ENCODE measurements around the gene ITPR1.

Gene ITPR1

GRCh38 chr3:4674216-4674615, 181.1 kb downstream of the ITPR1 start:
- FAIRE-seq (no peak), DNase-seq (ENCODE audit: insufficient read length, low spot score) (no peak)
- no peak for TF ChIP-seq CTCF (IDR thresholded peaks at IDR 0.05; ENCODE audit: insufficient read depth, missing control alignments)

- TF ChIP-seq CTCF (IDR thresholded peaks at IDR 0.05; ENCODE audit: insufficient read depth, missing control alignments) = no peak
- DNase-seq (ENCODE audit: insufficient read length, low spot score) = no peak
- no peak for FAIRE-seq
These were observed 182.6 kb downstream of the ITPR1 start for GRCh38 chr3:4675704-4676103.

GRCh38 chr3:4678320-4678719, 185.2 kb downstream of the ITPR1 start:
- DNase-seq (ENCODE audit: insufficient read length, low spot score) (no peak), FAIRE-seq (no peak)
- TF ChIP-seq CTCF (IDR thresholded peaks at IDR 0.05; ENCODE audit: insufficient read depth, missing control alignments) = no peak

- DNase-seq (ENCODE audit: insufficient read length, low spot score) (no peak), FAIRE-seq (no peak)
- no peak for TF ChIP-seq CTCF (IDR thresholded peaks at IDR 0.05; ENCODE audit: insufficient read depth, missing control alignments)
These were observed 187.1 kb downstream of the ITPR1 start for GRCh38 chr3:4680227-4680691.

- TF ChIP-seq CTCF (IDR thresholded peaks at IDR 0.05; ENCODE audit: insufficient read depth, missing control alignments) = no peak
- DNase-seq (ENCODE audit: insufficient read length, low spot score) (no peak), FAIRE-seq (no peak)
These were observed 187.7 kb downstream of the ITPR1 start for GRCh38 chr3:4680871-4681300.

GRCh38 chr3:4681301-4681700, 188.2 kb downstream of the ITPR1 start:
- no peak for TF ChIP-seq CTCF (IDR thresholded peaks at IDR 0.05; ENCODE audit: insufficient read depth, missing control alignments)
- no peak for FAIRE-seq
- no peak for DNase-seq (ENCODE audit: insufficient read length, low spot score)

- no peak for TF ChIP-seq CTCF (IDR thresholded peaks at IDR 0.05; ENCODE audit: insufficient read depth, missing control alignments)
- no peak for DNase-seq (ENCODE audit: insufficient read length, low spot score)
These were observed 191.0 kb downstream of the ITPR1 start for GRCh38 chr3:4684117-4684516.

More at GRCh38 chr3:4684117-4684516, 191.0 kb downstream of the ITPR1 start:
- no peak for FAIRE-seq

All from D721Med (cell line).